Endothelial cell of umbilical vein (primary cell): ENCODE results near the gene CTNNA2. TPM values are rescaled to one million over a fixed set of nuclear protein-coding genes. Genes with fewer than 3 reads are reported as not detected.

Experiments used
- BruUV-seq: library from RNA; stranded (reverse); fragments of 400-500 nt; replicated peaks from 2 replicates; lab custom pipeline; 2021; lab: Mats Ljungman, UMichigan
- CTCF ChIA-PET: fragments of 300-600, 350-600 bp; sonication (Branson Sonifier 250); formaldehyde crosslinking; loops from one replicate; lab custom pipeline; 2021; ENCODE audit warnings: antibody characterized with exemption, inconsistent platforms; lab: Charles Lee
- POLR2A ChIA-PET: fragments of 300-600, 350-600 bp; sonication (Branson Sonifier 250); formaldehyde crosslinking; loops from one replicate; lab custom pipeline; 2021; ENCODE audit warnings: antibody characterized with exemption, inconsistent platforms; lab: Charles Lee
- DNase-seq: peaks from one replicate; pipeline ENCODE4 v3.0.0-alpha.2; 2011; ENCODE audit warnings: low read depth, low spot score
- FAIRE-seq: peaks from 2 replicates; lab custom pipeline; 2011; peaks lifted over from hg19 to GRCh38; lab: Jason Lieb, UNC
- H2AFZ ChIP-seq: 2 replicates; pipeline ENCODE4 v1.6.0; 2012; ENCODE audit warnings: low read depth, low read length, control low read depth, inconsistent platforms
- H3K27ac ChIP-seq: 2 replicates; pipeline ENCODE4 v1.5.1; 2011; ENCODE audit warnings: low read depth, mild to moderate bottlenecking, control low read depth, low read length, moderate library complexity; ENCODE audit not compliant: insufficient read depth
- H3K27me3 ChIP-seq, 2 experiments: 2 replicates each; pipeline versions ENCODE4 v1.6.0 to v1.6.1; 2011; ENCODE audit warnings: low read length in 2 of 2, mixed read lengths in 1 of 2; ENCODE audit not compliant: control insufficient read depth in 2 of 2, insufficient read depth in 2 of 2
- H3K36me3 ChIP-seq, 2 experiments: 2 replicates in 1 of 2; 3 replicates in 1 of 2; pipeline ENCODE4 v1.5.1; 2011; ENCODE audit warnings: low read length in 2 of 2, mild to moderate bottlenecking in 1 of 2, moderate library complexity in 1 of 2; ENCODE audit not compliant: control insufficient read depth in 2 of 2, insufficient read depth in 2 of 2; ENCODE audit errors: extremely low read depth in 1 of 2
- H3K4me1 ChIP-seq: 3 replicates; pipeline ENCODE4 v1.5.1; 2011; ENCODE audit warnings: mild to moderate bottlenecking, low read length; ENCODE audit not compliant: control insufficient read depth, insufficient read depth; ENCODE audit errors: extremely low read depth
- H3K4me2 ChIP-seq: 2 replicates; pipeline ENCODE4 v1.6.1; 2011; ENCODE audit warnings: low read length, control low read depth, mixed read lengths; ENCODE audit not compliant: insufficient read depth
- H3K4me3 ChIP-seq, 3 experiments: fragments of 200-600 bp in 1 of 3; sonication (generic), shearing (Covaris generic) in 1 of 3; replicated peaks in 1 of 3; 2 replicates each; pipeline ENCODE4 v1.5.1; 2011 to 2016; ENCODE audit warnings: control low read depth in 3 of 3, low read length in 3 of 3, mild to moderate bottlenecking in 2 of 3, inconsistent platforms in 1 of 3, low read depth in 1 of 3, moderate library complexity in 1 of 3; ENCODE audit not compliant: insufficient read depth in 1 of 3
- H3K79me2 ChIP-seq: 2 replicates; pipeline ENCODE4 v1.6.0; 2012; ENCODE audit warnings: low read length, inconsistent platforms; ENCODE audit not compliant: control insufficient read depth, insufficient read depth
- H3K9ac ChIP-seq: replicated peaks from 2 replicates; pipeline ENCODE3; 2011; ENCODE audit warnings: low read length, control low read depth; ENCODE audit not compliant: insufficient read depth; ENCODE audit errors: extremely low read depth
- H3K9me1 ChIP-seq: replicated peaks from 3 replicates; pipeline ENCODE4 v1.6.0; 2011; ENCODE audit warnings: mild to moderate bottlenecking, low read length; ENCODE audit not compliant: control insufficient read depth, insufficient read depth; ENCODE audit errors: extremely low read depth
- H3K9me3 ChIP-seq: replicated peaks from 2 replicates; pipeline ENCODE4 v1.5.1; 2012; ENCODE audit warnings: low read length, inconsistent platforms; ENCODE audit not compliant: control insufficient read depth, insufficient read depth
- H4K20me1 ChIP-seq: replicated peaks from 2 replicates; pipeline ENCODE3; 2011; ENCODE audit warnings: mild to moderate bottlenecking, low read length; ENCODE audit not compliant: control insufficient read depth, insufficient read depth; ENCODE audit errors: extremely low read depth
- CTCF ChIP-seq, 2 donors: IDR thresholded peaks; 1 replicate in 1 of 2; 2 replicates in 1 of 2; pipeline ENCODE4 v1.5.1; 2011; ENCODE audit warnings: low read length in 2 of 2, mild to moderate bottlenecking in 2 of 2, moderate library complexity in 2 of 2, control low read depth in 1 of 2, inconsistent platforms in 1 of 2, low read depth in 1 of 2; ENCODE audit not compliant: insufficient read depth in 1 of 2; ENCODE audit errors: extremely low read depth in 1 of 2
- EZH2 ChIP-seq: IDR thresholded peaks from 2 replicates; pipeline ENCODE4 v1.6.1; 2012; ENCODE audit warnings: borderline replicate concordance, low read depth, mild to moderate bottlenecking, moderate library complexity, low read length, inconsistent platforms; ENCODE audit not compliant: severe bottlenecking
- FOS ChIP-seq: IDR thresholded peaks from 2 replicates; pipeline ENCODE4 v1.6.1; 2011; ENCODE audit warnings: mild to moderate bottlenecking, low read length, moderate library complexity, borderline replicate concordance; ENCODE audit not compliant: insufficient read depth
- GATA2 ChIP-seq: IDR thresholded peaks from 2 replicates; pipeline ENCODE4 v1.7.0; 2011; ENCODE audit warnings: low read depth, mild to moderate bottlenecking, moderate library complexity, mixed read lengths, low read length; ENCODE audit not compliant: insufficient read length, insufficient read depth
- JUN ChIP-seq: IDR thresholded peaks from 2 replicates; pipeline ENCODE4 v1.6.1; 2011; ENCODE audit warnings: borderline replicate concordance, low read depth; ENCODE audit not compliant: insufficient read length, insufficient read depth
- MYC ChIP-seq: IDR thresholded peaks from one replicate; pipeline ENCODE4 v1.6.1; 2011; ENCODE audit warnings: mild to moderate bottlenecking, low read depth, low read length
- POLR2A ChIP-seq: IDR thresholded peaks from 2 replicates; pipeline ENCODE4 v1.6.1; 2012; ENCODE audit warnings: low read depth, mild to moderate bottlenecking, control low read depth, low read length
- POLR2AphosphoS5 ChIP-seq: IDR thresholded peaks from 2 replicates; pipeline ENCODE4 v1.6.1; 2012; ENCODE audit warnings: low read depth, mild to moderate bottlenecking, control low read depth, low read length, moderate library complexity; ENCODE audit not compliant: insufficient read depth
- dilution Hi-C: fragments of 300-500 bp; cut with MboI; formaldehyde crosslinking; loops from one replicate; pipeline ENCODE4 v1.15.0; 2019; ENCODE audit warnings: low sequenced_read_pairs; ENCODE audit not compliant: extremely low pct_ligation_motif_present
- intact Hi-C: fragments of 100-400 bp; cut with micrococcal nuclease; formaldehyde crosslinking; loops from one replicate; pipeline ENCODE4 v1.10.0; 2022
- polyA plus RNA-seq, 4 experiments: library from polyadenylated mRNA; depleted of rRNA in 3 of 4; stranded (reverse) in 3 of 4; unstranded in 1 of 4; fragments of >200 nt; gene quantifications; 2 replicates each; pipeline versions ENCODE4 v1.2.1 to v1.2.3, GENCODE V29; 2011 to 2012; ENCODE audit warnings: missing spikeins in 1 of 4
- total RNA-seq: library from RNA; stranded (reverse); gene quantifications from 2 replicates; pipeline ENCODE4 v1.2.3, GENCODE V29; 2021
- TF ChIP-seq, protein P1 (sequence below): IDR thresholded peaks from 2 replicates; pipeline ENCODE4 v1.6.1; 2011; ENCODE audit not compliant: insufficient read depth, insufficient read length

CTNNA2 gene
- total and polyA plus RNA-seq, 2 donors (not counting 3 experiments of a cell fraction or from before 2014, with no cell fraction given), result not detected

DNA sequence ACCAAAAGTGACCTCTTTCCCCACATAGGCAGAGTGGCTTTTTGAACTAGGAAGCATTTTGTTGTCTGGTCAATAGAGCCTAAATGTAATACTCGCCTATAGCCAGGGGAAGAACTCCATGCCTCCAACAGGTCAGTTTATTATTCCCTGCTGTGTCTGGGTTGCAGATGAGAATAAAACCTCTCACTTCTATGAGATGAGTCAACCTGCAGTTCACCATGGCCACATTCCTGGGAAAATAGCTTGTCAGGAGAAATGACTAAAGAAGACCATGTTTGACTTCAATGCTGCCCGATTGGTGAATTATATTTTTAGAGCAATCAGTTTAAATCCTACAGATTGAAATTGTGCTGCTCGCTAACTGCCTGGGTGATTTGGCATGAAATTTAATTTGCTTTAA is 838.4 kb downstream of the CTNNA2 start:
- no peak overlapping the region for H3K4me3 ChIP-seq
- BruUV-seq, result no TSS peak
- intact Hi-C loops, result no loop called here
- H3K9ac ChIP-seq, result no peak overlapping the region
- H3K9me1 ChIP-seq, result no peaks in the 10 kb centered on the region
- H3K27me3 ChIP-seq, result no peaks in the 10 kb centered on the region
- TF ChIP-seq, protein P1, sequence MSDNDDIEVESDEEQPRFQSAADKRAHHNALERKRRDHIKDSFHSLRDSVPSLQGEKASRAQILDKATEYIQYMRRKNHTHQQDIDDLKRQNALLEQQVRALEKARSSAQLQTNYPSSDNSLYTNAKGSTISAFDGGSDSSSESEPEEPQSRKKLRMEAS, result no peak
- no peak for TF ChIP-seq EZH2
- no peak for TF ChIP-seq CTCF (IDR thresholded peaks at IDR 0.05; ENCODE audit: extremely low read depth in 1 of 2, insufficient read depth in 1 of 2, low read depth in 1 of 2, low read length in 2 of 2)
- TF ChIP-seq POLR2A, result no peak
- no peak for TF ChIP-seq FOS
- TF ChIP-seq JUN, result no peak
- no peak for TF ChIP-seq POLR2AphosphoS5
- TF ChIP-seq GATA2, result no peak
- no peak for TF ChIP-seq MYC
- H3K27ac ChIP-seq, result no peak overlapping the region
- H3K36me3 ChIP-seq, result no peaks in the 10 kb centered on the region
- FAIRE-seq, result no peak
- peaks cover 2% of the 10 kb centered on the region for H3K9me3 ChIP-seq
- ChIA-PET POLR2A (no interaction called here), CTCF (no interaction called here)
- dilution Hi-C loops, result no loop called here
- no peak for DNase-seq
- no peak overlapping the region for H2AFZ ChIP-seq
- H3K4me2 ChIP-seq, result no peak overlapping the region
- no peaks in the 10 kb centered on the region for H3K79me2 ChIP-seq
- H4K20me1 ChIP-seq, result no peaks in the 10 kb centered on the region
- H3K4me1 ChIP-seq, result no peaks in the 10 kb centered on the region
